ENCODE data around the gene TEKT5.

GRCh38 chr16:10584981-10585438 is 109.7 kb downstream of the TEKT5 start:
- TF ChIP-seq MAX (IDR thresholded peaks at IDR 0.05) (no peak), NFIC (IDR thresholded peaks at IDR 0.05) (no peak), RAD21 (IDR thresholded peaks at IDR 0.05; ENCODE audit: low read depth) (no peak), EGR1 (IDR thresholded peaks at IDR 0.05) (no peak), TAF1 (IDR thresholded peaks at IDR 0.05; ENCODE audit: low read depth) (no peak), EP300 (IDR thresholded peaks at IDR 0.05; ENCODE audit: borderline replicate concordance) (no peak), YY1 (IDR thresholded peaks at IDR 0.05; ENCODE audit: low read depth) (no peak), TCF12 (IDR thresholded peaks at IDR 0.05; ENCODE audit: low read depth) (no peak)

Data from Ishikawa (cell line).